Keratinocyte (primary cell): ENCODE data around the gene GEMIN2.

ENCODE experiments used
- EZH2 ChIP-seq: IDR thresholded peaks from one replicate; pipeline ENCODE4 v1.6.1; 2012; ENCODE audit warnings: inconsistent platforms, mild to moderate bottlenecking, low read length, moderate library complexity
- TF ChIP-seq, protein P1 (sequence below), 3 experiments: IDR thresholded peaks in 1 of 3; conservative IDR thresholded peaks in 1 of 3; optimal IDR thresholded peaks in 1 of 3; 2 replicates in 2 of 3; 3 replicates in 1 of 3; pipeline versions ENCODE3 to v1.5.1; 2011; ENCODE audit warnings: low read length in 3 of 3, mild to moderate bottlenecking in 3 of 3, moderate library complexity in 2 of 3, control low read depth in 1 of 3, inconsistent platforms in 1 of 3; ENCODE audit not compliant: insufficient read depth in 2 of 3; ENCODE audit errors: extremely low read depth in 1 of 3

DNA sequence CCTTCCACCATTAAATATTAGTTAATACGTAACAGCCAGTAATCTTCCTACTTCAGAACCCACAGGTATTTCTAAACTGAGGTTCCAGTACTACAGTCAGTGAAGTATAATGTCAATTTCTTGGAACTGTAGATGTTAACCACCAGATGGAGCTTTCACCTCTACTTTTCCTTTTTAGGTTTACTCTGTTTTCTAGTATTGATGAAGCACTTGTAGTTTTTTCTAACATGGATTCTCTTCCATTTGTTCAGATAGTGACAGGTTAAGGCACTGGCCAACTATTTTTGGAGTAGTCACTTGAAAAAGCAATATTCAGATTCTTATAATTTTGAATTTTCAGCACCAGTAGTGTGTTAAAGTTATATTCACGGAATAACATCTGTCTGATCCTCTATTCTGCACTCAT is 6.5 kb upstream of the GEMIN2 start:
- TF ChIP-seq, protein P1, sequence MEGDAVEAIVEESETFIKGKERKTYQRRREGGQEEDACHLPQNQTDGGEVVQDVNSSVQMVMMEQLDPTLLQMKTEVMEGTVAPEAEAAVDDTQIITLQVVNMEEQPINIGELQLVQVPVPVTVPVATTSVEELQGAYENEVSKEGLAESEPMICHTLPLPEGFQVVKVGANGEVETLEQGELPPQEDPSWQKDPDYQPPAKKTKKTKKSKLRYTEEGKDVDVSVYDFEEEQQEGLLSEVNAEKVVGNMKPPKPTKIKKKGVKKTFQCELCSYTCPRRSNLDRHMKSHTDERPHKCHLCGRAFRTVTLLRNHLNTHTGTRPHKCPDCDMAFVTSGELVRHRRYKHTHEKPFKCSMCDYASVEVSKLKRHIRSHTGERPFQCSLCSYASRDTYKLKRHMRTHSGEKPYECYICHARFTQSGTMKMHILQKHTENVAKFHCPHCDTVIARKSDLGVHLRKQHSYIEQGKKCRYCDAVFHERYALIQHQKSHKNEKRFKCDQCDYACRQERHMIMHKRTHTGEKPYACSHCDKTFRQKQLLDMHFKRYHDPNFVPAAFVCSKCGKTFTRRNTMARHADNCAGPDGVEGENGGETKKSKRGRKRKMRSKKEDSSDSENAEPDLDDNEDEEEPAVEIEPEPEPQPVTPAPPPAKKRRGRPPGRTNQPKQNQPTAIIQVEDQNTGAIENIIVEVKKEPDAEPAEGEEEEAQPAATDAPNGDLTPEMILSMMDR (optimal IDR thresholded peaks at IDR 0.05 in 1 of 3, IDR thresholded peaks at IDR 0.05 in 1 of 3, conservative IDR thresholded peaks at IDR 0.05 in 1 of 3; ENCODE audit: extremely low read depth in 1 of 3, insufficient read depth in 2 of 3, low read length in 3 of 3) = peak in 1 of 3 experiments; percentile 42
- TF ChIP-seq EZH2 = no peak
